Type B pancreatic cell (in vitro differentiated cells): ENCODE results near the gene APBA1. TPM values are rescaled to one million over a fixed set of nuclear protein-coding genes. Genes with fewer than 3 reads are reported as not detected.

Experiments
- DNase-seq: peaks from one replicate; pipeline ENCODE4 v3.0.0; 2021; ENCODE audit warnings: mixed read lengths; ENCODE audit not compliant: unreplicated experiment; ENCODE audit errors: extremely low spot score
- H3K27ac Mint-ChIP-seq: 2 replicates; pipeline ENCODE4 v1.8.0; 2021; ENCODE audit warnings: mild to moderate bottlenecking, mixed read lengths
- H3K27me3 Mint-ChIP-seq: 2 replicates; pipeline ENCODE4 v1.8.0; 2021; ENCODE audit warnings: mixed read lengths
- H3K36me3 Mint-ChIP-seq: 2 replicates; pipeline ENCODE4 v1.8.0; 2021; ENCODE audit warnings: mixed read lengths
- H3K4me1 Mint-ChIP-seq: one replicate; pipeline ENCODE4 v1.8.0; 2021; ENCODE audit warnings: mixed read lengths; ENCODE audit not compliant: unreplicated experiment
- H3K4me3 Mint-ChIP-seq: 2 replicates; pipeline ENCODE4 v1.8.0; 2021; ENCODE audit warnings: mild to moderate bottlenecking, mixed read lengths
- H3K9me3 Mint-ChIP-seq: 2 replicates; pipeline ENCODE4 v1.8.0; 2021; ENCODE audit warnings: mixed read lengths
- total RNA-seq: library from RNA; stranded (reverse); gene quantifications from 2 replicates; pipeline ENCODE4 v1.2.1, GENCODE V29; 2021; ENCODE audit warnings: low replicate concordance
- TF ChIP-seq, protein P1 (sequence below): fragments of 200-600 bp; sonication (generic); conservative IDR thresholded peaks from 2 replicates; pipeline ENCODE4 v1.5.0; 2021; ENCODE audit warnings: antibody characterized with exemption, mild to moderate bottlenecking

APBA1 gene
- total RNA-seq, 1 donor from 2014 or later = 6.3 TPM

GRCh38 chr9:69499959-69500358 lies 172.2 kb downstream of the APBA1 start:
- Mint-ChIP-seq H3K4me3 (no peak overlapping the region), H3K9me3 (peaks cover 6% of the 10 kb centered on the region), H3K36me3 (no peaks in the 10 kb centered on the region), H3K27ac (no peak overlapping the region), H3K4me1 (peaks cover 27% of the 10 kb centered on the region), H3K27me3 (peaks cover 10% of the 10 kb centered on the region)
- TF ChIP-seq, protein P1, sequence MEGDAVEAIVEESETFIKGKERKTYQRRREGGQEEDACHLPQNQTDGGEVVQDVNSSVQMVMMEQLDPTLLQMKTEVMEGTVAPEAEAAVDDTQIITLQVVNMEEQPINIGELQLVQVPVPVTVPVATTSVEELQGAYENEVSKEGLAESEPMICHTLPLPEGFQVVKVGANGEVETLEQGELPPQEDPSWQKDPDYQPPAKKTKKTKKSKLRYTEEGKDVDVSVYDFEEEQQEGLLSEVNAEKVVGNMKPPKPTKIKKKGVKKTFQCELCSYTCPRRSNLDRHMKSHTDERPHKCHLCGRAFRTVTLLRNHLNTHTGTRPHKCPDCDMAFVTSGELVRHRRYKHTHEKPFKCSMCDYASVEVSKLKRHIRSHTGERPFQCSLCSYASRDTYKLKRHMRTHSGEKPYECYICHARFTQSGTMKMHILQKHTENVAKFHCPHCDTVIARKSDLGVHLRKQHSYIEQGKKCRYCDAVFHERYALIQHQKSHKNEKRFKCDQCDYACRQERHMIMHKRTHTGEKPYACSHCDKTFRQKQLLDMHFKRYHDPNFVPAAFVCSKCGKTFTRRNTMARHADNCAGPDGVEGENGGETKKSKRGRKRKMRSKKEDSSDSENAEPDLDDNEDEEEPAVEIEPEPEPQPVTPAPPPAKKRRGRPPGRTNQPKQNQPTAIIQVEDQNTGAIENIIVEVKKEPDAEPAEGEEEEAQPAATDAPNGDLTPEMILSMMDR = no peak
- DNase-seq = no peak

DNA sequence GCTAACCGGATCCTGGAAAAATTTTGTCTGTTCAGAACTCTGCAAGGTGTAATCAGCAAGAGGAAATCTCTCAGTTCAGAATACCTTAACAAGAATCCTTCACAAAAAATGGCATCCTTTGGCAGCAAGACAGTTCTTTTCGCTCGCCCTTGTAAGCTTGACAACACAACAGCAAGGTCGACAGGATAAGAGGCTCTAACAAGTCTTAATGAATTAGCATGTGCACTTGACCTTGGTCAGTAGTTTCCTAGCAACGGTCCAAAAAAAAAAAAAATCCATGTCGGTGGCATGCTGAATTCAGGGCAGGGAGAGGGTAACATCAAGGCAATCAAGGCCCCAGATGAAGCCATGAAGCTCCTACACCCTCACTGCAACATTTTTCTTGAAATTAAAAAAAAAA lies 172.8 kb downstream of the APBA1 start:
- Mint-ChIP-seq H3K4me1 (peaks cover 27% of the 10 kb centered on the region), H3K4me3 (no peak overlapping the region), H3K27ac (no peak overlapping the region), H3K9me3 (peaks cover 6% of the 10 kb centered on the region), H3K36me3 (no peaks in the 10 kb centered on the region), H3K27me3 (peaks cover 14% of the 10 kb centered on the region)
- no peak for DNase-seq
- TF ChIP-seq, protein P1 = no peak

DNA sequence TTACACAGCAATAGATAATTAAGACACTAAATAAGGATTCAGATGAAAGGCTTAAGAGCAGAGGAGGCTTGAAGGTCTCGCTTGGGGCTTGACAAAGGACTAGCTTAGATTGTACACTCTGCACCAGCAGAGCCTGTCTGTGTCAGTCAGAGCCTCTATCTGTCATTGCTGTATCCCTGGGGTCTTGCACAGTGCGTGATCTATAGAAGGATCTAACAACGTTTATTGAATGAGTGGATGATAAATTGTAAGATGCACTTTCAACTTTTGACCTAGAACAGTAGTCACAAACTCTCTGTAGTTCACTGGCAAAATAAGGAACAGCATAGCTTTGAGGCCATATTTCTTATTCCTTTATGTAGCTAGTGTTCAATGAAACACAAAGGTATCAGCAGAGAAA lies 173.7 kb downstream of the APBA1 start:
- DNase-seq = no peak
- TF ChIP-seq, protein P1 = no peak
- H3K4me1 Mint-ChIP-seq = peaks cover 27% of the 10 kb centered on the region
- no peak overlapping the region for H3K4me3 Mint-ChIP-seq
- no peaks in the 10 kb centered on the region for H3K36me3 Mint-ChIP-seq
- peaks cover 6% of the 10 kb centered on the region for H3K9me3 Mint-ChIP-seq
- no peak overlapping the region for H3K27ac Mint-ChIP-seq
- peaks cover 11% of the 10 kb centered on the region for H3K27me3 Mint-ChIP-seq

GRCh38 chr9:69497816-69498215 lies 174.4 kb downstream of the APBA1 start:
- Mint-ChIP-seq H3K36me3 (no peaks in the 10 kb centered on the region), H3K4me1 (peaks cover 27% of the 10 kb centered on the region), H3K27me3 (peaks cover 11% of the 10 kb centered on the region), H3K27ac (no peak overlapping the region), H3K9me3 (peaks cover 6% of the 10 kb centered on the region), H3K4me3 (no peak overlapping the region)
- no peak for DNase-seq
- TF ChIP-seq, protein P1 = no peak

DNA sequence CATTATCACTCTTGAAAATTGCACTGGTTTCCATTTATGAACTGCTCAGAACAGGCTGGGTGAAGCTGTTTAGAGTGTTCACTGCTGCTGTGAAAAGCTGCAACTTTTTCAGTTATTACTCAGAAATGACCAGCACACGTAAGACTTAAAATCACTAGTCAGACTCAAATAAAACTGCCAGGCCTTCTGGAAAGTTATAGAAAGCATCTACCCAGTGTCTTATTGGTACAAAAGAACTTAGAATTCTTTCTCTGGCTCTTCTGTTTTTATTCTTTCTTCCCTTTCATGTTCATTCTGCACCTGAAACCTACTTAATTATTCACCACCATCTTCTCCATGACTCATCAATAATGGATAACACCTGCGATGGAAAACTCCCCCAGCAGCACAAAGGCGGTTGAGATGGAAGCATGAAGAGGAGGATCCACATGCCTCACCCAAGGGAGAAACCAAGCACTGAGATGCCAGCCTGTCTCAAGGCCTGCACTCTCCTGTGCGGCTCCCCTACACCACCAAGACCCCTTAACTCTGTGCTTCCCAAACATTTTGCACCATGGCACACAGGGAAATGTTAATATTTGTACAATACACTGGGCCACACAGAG lies 175.2 kb downstream of the APBA1 start:
- Mint-ChIP-seq H3K4me3 (no peak overlapping the region), H3K36me3 (no peaks in the 10 kb centered on the region), H3K4me1 (peaks cover 24% of the 10 kb centered on the region), H3K9me3 (peaks cover 6% of the 10 kb centered on the region), H3K27me3 (peaks cover 8% of the 10 kb centered on the region), H3K27ac (no peak overlapping the region)
- DNase-seq = no peak
- TF ChIP-seq, protein P1 = no peak
